B cell (primary cell): ENCODE results near the gene SOCS3. TPM values are rescaled to one million over a fixed set of nuclear protein-coding genes. Genes with fewer than 3 reads are reported as not detected.

ENCODE experiments used
- ATAC-seq: fragments of 200-7000 bp; cut with Tn5 transposase; one replicate; pipeline ENCODE4 v1.10.0; 2021; ENCODE audit warnings: low read depth, mild to moderate bottlenecking, moderate number of reproducible peaks, moderate library complexity
- CTCF ChIA-PET: fragments of 350-600 bp; sonication (Branson Sonifier 250); formaldehyde crosslinking; loops from one replicate; lab custom pipeline; 2021; ENCODE audit warnings: antibody characterized with exemption, inconsistent platforms; lab: Charles Lee
- POLR2A ChIA-PET: fragments of 350-600 bp; sonication (Branson Sonifier 250); formaldehyde crosslinking; loops from one replicate; lab custom pipeline; 2021; ENCODE audit warnings: antibody characterized with exemption; lab: Charles Lee
- DNase-seq: peaks from one replicate; pipeline ENCODE4 v3.0.0; 2013
- H2AFZ ChIP-seq: 2 replicates; pipeline ENCODE4 v1.6.1; 2012; ENCODE audit warnings: mild to moderate bottlenecking, low read depth, low read length; ENCODE audit not compliant: insufficient read depth, poor library complexity, severe bottlenecking
- H3K27ac ChIP-seq, 2 donors: 1 replicate in 1 of 2; 2 replicates in 1 of 2; pipeline ENCODE4 v1.5.1; 2012 to 2013; ENCODE audit warnings: low read length in 2 of 2, mild to moderate bottlenecking in 2 of 2, moderate library complexity in 1 of 2
- H3K27me3 ChIP-seq, 4 experiments: fragments of 200-600 bp in 1 of 4; sonication (generic) in 1 of 4; replicated peaks in 1 of 4; 1 replicate in 2 of 4; 2 replicates in 2 of 4; pipeline versions ENCODE4 v1.6.1 to v1.7.0; 2013 to 2016; ENCODE audit warnings: low read length in 3 of 4, mild to moderate bottlenecking in 2 of 4, mixed read lengths in 1 of 4, moderate library complexity in 1 of 4; ENCODE audit not compliant: insufficient read depth in 4 of 4, control insufficient read depth in 3 of 4; ENCODE audit errors: control extremely low read depth in 1 of 4
- H3K36me3 ChIP-seq, 2 experiments: replicated peaks in 1 of 2; 1 replicate in 1 of 2; 2 replicates in 1 of 2; pipeline versions ENCODE4 v1.6.1 to v1.7.1; 2013; ENCODE audit warnings: low read length in 1 of 2; ENCODE audit not compliant: insufficient read depth in 2 of 2, control insufficient read depth in 1 of 2; ENCODE audit errors: control extremely low read depth in 1 of 2, extremely low read depth in 1 of 2
- H3K4me1 ChIP-seq, 2 donors: fragments of 200-600 bp in 1 of 2; sonication (generic) in 1 of 2; 1 replicate in 1 of 2; 2 replicates in 1 of 2; pipeline versions ENCODE4 v1.5.1 to v1.6.1; 2013 to 2017; ENCODE audit warnings: low read length in 2 of 2; ENCODE audit not compliant: control insufficient read depth in 2 of 2, insufficient read depth in 2 of 2
- H3K4me2 ChIP-seq: replicated peaks from 2 replicates; pipeline ENCODE3; 2012; ENCODE audit warnings: mild to moderate bottlenecking, low read depth, low read length; ENCODE audit not compliant: poor library complexity, severe bottlenecking
- H3K4me3 ChIP-seq, 5 experiments: fragments of 200-600 bp in 1 of 5; sonication (generic) in 1 of 5; 1 replicate in 3 of 5; 2 replicates in 2 of 5; pipeline versions ENCODE4 v1.5.1 to v1.7.0; 2011 to 2016; ENCODE audit warnings: low read length in 4 of 5, mild to moderate bottlenecking in 4 of 5, low read depth in 2 of 5, control low read depth in 1 of 5, moderate library complexity in 1 of 5; ENCODE audit not compliant: insufficient read depth in 1 of 5; ENCODE audit errors: control extremely low read depth in 1 of 5, extremely low read depth in 1 of 5
- H3K79me2 ChIP-seq: fragments of 200-600 bp; sonication (generic); one replicate; pipeline ENCODE4 v1.6.0; 2016; ENCODE audit warnings: low read length; ENCODE audit not compliant: control insufficient read depth, insufficient read depth
- H3K9ac ChIP-seq: fragments of 200-600 bp; sonication (generic); 2 replicates; pipeline ENCODE4 v1.6.1; 2017; ENCODE audit warnings: mild to moderate bottlenecking, low read length, moderate library complexity
- H3K9me3 ChIP-seq, 3 donors: one replicate each; pipeline versions ENCODE4 v1.6.1 to v1.7.1; 2013; ENCODE audit warnings: low read length in 2 of 3; ENCODE audit not compliant: control insufficient read depth in 2 of 3, insufficient read depth in 1 of 3; ENCODE audit errors: control extremely low read depth in 1 of 3
- H4K20me1 ChIP-seq: 2 replicates; pipeline ENCODE4 v1.6.0; 2012; ENCODE audit warnings: mild to moderate bottlenecking, low read length; ENCODE audit not compliant: insufficient read depth, control insufficient read depth, poor library complexity, severe bottlenecking
- H3K27ac Mint-ChIP-seq: one replicate; pipeline ENCODE4 v1.8.0; 2021; ENCODE audit warnings: mixed read lengths
- H3K27me3 Mint-ChIP-seq: one replicate; pipeline ENCODE4 v1.8.0; 2021; ENCODE audit warnings: mixed read lengths
- H3K4me1 Mint-ChIP-seq: one replicate; pipeline ENCODE4 v1.8.0; 2021; ENCODE audit warnings: mixed read lengths
- H3K4me3 Mint-ChIP-seq: one replicate; pipeline ENCODE4 v1.8.0; 2021; ENCODE audit warnings: mixed read lengths
- H3K9me3 Mint-ChIP-seq: one replicate; pipeline ENCODE4 v1.8.0; 2022; ENCODE audit warnings: mixed read lengths; ENCODE audit not compliant: insufficient read depth
- CTCF ChIP-seq: fragments of 200-600 bp; IDR thresholded peaks from one replicate; pipeline ENCODE4 v1.8.0; 2022; ENCODE audit warnings: antibody characterized with exemption, mild to moderate bottlenecking
- EZH2 ChIP-seq: IDR thresholded peaks from 2 replicates; pipeline ENCODE4 v1.6.1; 2012; ENCODE audit warnings: borderline replicate concordance, low read depth, mild to moderate bottlenecking, moderate library complexity, low read length; ENCODE audit not compliant: insufficient read depth, poor library complexity, severe bottlenecking
- WGBS: methylation state at CpG from one replicate; pipeline ENCODE4 v1.1.5; 2013; ENCODE audit warnings: missing lambda C conversion rate; ENCODE audit not compliant: insufficient coverage; 5-methylcytosine and 5-hydroxymethylcytosine counted together
- intact Hi-C: fragments of 100-400 bp; cut with micrococcal nuclease; formaldehyde crosslinking; loops from one replicate; pipeline ENCODE4 v1.10.0; 2022
- polyA plus RNA-seq: library from polyadenylated mRNA; depleted of rRNA; stranded (reverse); fragments of >200 nt; gene quantifications from 2 replicates; pipeline ENCODE4 v1.2.3, GENCODE V29; 2012
- total RNA-seq, 2 donors: library from RNA; stranded (reverse); fragments of 120-200 nt in 1 of 2; gene quantifications; 1 replicate in 1 of 2; 2 replicates in 1 of 2; pipeline versions ENCODE4 v1.2.3 to v1.2.4, GENCODE V29; 2013 to 2022

SOCS3 gene
- total and polyA plus RNA-seq, 2 donors (not counting 1 experiment from before 2014, with no cell fraction given): 41.8 to 67.6 TPM

GRCh38 chr17:78358538-78359320 is 1.1 kb downstream of the SOCS3 start:
- TF ChIP-seq EZH2 (no peak), CTCF (no peak)
- H3K27ac Mint-ChIP-seq: peak overlapping the region; percentile 3
- peaks cover 0 to 4% of the 10 kb centered on the region in 2 experiments for H3K36me3 ChIP-seq
- H3K4me2 ChIP-seq: peak overlapping the region; percentile 98
- H3K27me3 ChIP-seq: peaks cover 0 to 29% (median 4%) of the 10 kb centered on the region in 4 experiments
- no peak for ATAC-seq
- peaks cover 13% of the 10 kb centered on the region for H4K20me1 ChIP-seq
- peaks cover 40 to 58% of the 10 kb centered on the region in 2 donors for H3K4me1 ChIP-seq
- ChIA-PET POLR2A (interaction anchor here (0.9 to 1.4 kb wide), 3 partner anchors 14 to 104 kb away, joined by 3 to 6 read pairs (median 5); no protein-coding TSS in a partner anchor), CTCF (interaction anchor here (1.0 to 9.1 kb wide), 5 partner anchors 9 to 273 kb away, joined by 3 to 171 read pairs (median 7); no protein-coding TSS in a partner anchor)
- peaks cover 49% of the 10 kb centered on the region for H3K4me1 Mint-ChIP-seq
- peaks cover 9% of the 10 kb centered on the region for H3K27me3 Mint-ChIP-seq
- DNase-seq: peak; percentile 72
- peak overlapping the region; percentile 78 for H2AFZ ChIP-seq
- no peaks in the 10 kb centered on the region for H3K79me2 ChIP-seq
- intact Hi-C loops: no loop called here
- H3K4me3 ChIP-seq: peak overlapping the region in 4 of 5 experiments; percentile 31 to 76 (median 64)
- H3K9ac ChIP-seq: peak overlapping the region; percentile 64
- no peaks in the 10 kb centered on the region for H3K9me3 Mint-ChIP-seq
- peak overlapping the region; percentile 83 for H3K4me3 Mint-ChIP-seq
- WGBS: 31% methylated on average over 71 of the region's 72 CpGs
- H3K27ac ChIP-seq: no peak overlapping the region
- H3K9me3 ChIP-seq: no peaks in the 10 kb centered on the region
